ENCODE measurements around the gene SND1.
"Not testable (repeated sequence)": the region's sequence is repeated elsewhere in the genome, so short reads cannot be mapped to it uniquely, and the experiment has no call there.

SND1 gene

DNA sequence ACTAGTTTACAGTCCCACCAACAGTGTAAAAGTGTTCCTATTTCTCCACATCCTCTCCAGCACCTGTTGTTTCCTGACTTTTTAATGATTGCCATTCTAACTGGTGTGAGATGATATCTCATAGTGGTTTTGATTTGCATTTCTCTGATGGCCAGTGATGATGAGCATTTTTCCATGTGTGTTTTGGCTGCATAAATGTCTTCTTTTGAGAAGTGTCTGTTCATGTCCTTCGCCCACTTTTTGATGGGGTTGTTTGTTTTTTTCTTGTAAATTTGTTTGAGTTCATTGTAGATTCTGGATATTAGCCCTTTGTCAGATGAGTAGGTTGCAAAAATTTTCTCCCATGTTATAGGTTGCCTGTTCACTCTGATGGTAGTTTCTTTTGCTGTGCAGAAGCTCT, 311.9 kb downstream of the SND1 start:
- DNase-seq (ENCODE audit: low read depth), result not testable (repeated sequence)

DNA sequence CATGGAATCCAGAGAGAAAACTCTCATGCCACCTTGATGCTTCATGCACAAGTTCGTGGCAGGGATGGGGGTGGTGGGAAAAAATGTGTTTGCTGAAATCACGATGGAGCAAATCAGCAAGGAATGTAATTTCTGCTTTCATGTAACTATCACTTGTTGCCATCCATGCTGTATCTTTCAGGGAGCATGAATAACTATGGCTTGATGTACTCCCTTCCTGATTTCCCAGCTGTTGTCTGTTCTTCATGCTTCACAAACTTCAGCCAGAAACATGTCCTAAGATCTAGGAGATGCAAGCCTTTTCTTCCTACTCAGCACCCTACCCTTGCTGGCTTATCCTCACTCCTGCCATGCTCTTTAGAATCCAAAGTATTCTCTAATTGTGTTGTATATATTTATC, 315.3 kb downstream of the SND1 start:
- DNase-seq (ENCODE audit: low read depth), result no peak

DNA sequence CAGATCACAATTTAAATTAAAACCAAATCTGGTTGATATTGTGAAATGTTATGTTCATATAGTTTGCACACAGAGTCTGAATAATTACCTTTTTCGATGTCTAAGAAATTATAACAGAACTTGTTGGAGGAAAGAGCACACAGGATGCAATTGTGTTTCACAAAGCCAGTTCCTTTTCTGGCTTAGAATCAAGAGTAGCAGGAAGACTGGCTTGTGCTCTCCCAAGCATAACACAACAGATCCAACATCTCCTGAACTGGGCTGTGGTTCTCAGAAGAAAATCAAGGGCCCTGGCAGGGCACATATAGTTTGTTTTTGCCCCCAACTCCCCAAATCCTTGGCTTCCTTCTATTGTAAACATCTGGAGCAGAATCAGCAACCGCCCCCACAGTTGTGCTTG, 316.6 kb downstream of the SND1 start:
- DNase-seq (ENCODE audit: low read depth), result no peak

DNA sequence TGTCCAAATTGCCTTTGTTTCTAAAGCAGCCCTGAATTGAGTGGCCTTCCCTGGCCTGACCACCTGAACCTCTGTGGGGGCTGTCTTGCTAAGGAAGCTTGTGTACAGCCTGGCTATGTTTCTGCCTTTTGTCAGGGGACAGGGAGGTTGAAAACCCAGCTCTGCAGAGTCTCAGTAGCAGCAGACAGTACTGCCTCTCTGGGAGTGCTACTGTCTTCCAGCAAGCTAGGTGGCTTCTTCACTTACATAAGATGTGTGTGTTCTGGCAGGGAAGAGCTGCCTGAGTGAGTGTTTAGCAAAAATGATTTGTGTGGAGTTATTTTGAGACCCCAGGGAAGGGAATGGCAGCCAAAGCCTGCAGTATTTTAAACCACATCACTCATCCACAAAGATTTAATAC, 321.8 kb downstream of the SND1 start:
- DNase-seq (ENCODE audit: low read depth), result no peak

DNA sequence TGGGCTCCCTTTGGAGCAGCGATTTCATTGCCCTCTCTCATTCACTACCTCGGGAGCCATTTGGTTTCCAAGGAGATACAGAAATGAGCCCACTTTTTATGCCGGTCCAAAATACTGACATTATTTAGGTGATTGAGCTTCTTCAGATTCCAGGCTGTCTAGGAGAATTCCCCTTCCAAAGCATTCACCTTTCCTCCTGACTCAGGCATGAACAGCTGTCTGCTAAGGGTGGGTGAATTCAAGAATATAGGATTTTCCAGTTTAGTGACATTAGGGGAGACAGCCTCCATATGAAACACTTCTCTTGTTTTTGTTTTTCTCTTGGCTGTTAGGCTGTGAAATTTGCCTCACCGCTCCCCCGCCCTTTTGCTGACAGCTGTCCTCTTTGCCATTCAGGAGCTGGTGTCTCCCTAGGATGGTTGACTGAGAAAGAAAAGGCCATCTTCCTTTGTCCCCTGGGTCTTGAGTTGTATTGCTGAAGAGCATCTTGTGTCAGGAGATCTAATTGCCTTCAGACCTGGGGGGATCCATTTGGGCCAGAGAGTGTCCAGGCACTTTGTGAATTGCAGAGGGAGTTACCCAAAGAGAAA, 322.5 kb downstream of the SND1 start:
- no peak for DNase-seq (ENCODE audit: low read depth)

DNA sequence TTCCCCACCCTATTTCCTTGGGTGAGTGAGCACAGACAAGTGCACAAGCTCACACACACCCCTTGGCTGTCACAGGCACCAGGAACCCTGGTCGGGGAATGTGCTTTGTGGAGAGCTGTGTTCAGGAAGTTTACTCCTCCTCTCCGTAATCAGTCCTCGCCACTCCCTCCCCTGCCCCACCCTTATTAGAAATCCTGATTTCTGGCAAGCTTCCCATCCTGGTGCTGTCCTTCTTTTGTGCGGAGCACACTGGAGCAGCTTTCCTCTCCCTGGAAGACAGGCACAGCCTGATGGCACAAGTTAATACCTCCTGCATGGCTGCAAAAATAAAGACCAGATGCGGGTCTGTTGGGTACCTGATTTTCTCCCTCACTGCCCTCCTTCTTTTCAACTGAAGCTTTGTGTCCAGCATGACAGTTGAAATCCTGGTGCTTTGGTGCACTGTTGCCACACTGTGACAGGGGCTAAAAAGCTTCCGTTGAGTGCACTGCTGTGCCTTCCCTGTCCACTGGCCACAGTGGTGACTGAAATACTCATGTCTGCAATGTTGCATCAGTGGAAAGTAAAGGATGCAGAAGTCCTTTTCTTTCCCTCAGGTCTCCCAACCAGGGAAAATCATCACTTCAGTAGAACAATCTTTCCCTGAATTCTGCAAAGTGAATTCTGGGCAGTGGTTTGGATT, 324.2 kb downstream of the SND1 start:
- DNase-seq (ENCODE audit: low read depth), result no peak

DNA sequence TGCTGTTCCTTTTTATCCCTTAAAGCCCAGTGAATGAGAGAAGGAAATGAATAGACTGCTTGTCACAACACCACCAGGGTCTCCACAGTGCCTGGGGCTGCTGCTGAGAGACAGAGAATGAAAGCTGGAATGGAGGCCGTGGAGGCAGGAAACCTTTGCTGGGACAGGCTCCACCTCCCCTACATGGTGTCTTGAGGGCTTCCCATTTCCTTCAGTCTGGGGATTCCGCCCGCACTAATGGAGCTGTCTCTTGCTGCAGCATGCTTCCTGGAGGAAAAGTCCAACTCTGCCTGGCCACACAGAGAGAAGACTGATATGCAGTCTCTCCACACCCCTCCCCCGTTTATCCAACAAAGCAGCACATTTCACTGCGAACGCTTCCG, 324.7 kb downstream of the SND1 start:
- DNase-seq (ENCODE audit: low read depth), result no peak

DNA sequence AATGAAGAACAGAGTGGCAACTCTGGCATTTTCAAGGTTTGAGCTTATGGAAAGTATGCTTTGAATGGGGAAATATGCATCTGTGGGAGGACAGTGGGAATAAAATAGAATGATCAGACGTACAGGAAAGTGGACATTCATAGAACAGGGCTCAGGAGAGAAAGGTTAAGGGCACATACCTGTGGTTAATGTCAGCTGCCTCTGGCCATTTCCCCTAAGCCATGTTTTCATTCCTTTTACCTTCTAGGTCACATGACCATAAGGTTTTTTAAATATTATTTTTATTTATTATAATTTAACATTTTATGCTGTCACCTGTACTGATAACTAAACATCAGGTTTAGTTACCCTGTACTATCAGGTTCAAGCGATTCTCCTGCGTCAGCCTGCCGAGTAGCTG, 326.4 kb downstream of the SND1 start:
- no peak for DNase-seq (ENCODE audit: low read depth)

DNA sequence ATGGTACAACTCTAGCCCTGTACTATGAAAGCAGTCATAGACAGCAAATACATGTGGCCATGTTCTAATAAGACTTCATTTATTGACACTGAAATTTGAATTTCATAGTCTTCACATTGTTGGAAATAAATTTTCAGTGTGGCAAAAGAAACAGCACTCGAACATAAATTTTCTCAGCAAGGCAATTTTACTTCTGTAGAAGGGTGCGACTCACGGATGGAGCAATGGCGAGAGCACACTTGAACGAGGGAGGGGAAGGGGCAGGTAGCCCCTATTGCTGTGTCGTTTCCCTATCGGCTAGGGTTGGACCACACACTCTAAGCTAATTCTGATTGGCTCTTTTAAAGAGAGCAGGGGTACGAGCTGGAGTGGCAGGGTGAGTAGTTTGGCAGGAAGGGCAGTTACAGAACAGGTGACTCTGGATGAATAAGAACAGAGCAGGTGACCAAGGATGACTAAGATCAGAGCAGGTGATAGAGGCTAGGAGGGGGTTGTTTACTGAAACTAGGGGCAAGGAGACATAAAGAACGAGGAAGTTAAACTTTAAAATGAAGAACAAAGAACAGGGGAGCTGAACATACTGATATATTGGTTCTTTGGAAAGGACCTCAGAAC, 327.2 kb downstream of the SND1 start:
- no peak for DNase-seq (ENCODE audit: low read depth)

DNA sequence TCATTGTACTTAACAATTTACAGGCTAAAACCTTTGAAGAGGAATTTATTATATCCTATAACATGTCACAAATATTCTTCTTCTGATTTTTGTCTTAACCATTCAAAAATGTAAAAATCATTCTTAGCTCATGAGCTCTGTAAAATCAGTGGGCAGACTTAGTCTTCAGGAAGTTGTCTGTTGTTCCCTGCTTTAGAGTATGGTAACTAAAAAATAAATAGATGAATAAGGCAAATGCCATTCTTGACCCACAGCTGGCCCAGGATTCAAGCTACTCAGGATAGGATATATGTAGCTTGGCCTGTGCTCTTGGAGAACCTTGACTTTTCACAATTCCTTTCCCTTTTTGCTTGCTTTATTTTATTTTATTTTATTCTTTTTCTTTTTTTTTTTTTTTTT, 327.7 kb downstream of the SND1 start:
- DNase-seq (ENCODE audit: low read depth), result no peak

DNA sequence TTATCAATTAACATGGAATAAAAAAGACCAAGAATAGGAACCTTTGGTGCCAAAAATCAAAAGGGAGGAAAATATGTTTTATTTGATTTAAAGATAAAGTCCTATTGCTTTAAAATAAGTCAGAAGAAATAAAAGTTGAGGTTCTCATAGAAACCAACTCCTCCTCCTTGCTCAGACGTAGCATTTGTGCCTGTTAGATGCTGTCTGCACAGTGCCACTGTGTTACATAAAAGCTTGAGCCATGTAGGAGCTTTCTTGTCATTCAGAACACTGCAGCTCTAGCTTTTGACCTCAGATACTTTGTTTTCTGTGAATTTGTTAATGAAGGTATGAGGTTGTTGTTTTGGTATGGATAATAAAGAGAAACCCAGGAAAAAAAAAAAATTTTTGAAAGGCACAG, 328.9 kb downstream of the SND1 start:
- no peak for DNase-seq (ENCODE audit: low read depth)

DNA sequence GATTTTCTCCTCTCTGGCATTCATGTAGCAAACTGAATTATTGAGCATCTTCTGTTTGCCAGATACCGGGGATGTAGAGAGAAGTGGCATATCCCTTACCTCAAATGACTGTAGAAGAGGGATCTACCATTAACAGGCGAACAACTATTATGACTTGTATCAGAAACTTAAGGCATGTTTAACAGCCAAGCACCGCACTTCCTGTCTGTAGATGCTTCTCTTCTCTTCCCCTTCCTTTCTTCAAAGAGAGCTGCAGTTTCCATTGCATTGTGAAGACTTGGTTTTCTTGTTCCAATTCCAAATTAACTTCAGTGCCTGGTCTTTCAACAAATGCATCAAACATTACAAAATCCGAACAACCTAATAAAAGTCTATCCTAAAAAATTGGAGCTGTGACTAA, 330.0 kb downstream of the SND1 start:
- DNase-seq (ENCODE audit: low read depth), result no peak

DNA sequence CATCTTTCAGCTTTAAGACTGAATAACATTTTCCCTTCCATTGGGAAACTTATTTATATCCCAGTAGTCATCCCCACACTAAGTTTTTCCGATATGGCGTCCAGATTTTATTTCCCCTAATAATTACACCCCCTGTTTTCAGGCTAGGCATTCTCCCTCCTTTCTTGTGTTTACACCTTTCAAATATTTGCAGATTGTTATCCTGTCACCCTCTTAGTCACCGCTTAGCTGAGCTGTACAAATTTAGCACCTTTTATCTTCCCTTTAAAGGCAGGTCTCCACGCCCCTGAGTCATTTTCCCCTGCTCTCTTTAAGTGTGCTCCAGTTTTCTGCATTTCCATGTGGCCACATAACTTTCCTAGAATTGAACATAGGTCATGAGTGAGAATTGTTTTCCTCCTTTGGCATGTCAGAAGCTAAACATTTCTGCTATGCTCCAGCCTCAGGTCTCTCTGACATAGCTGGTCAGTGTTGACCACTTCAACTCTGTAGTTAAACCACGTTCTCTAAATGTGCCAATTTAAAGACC, 331.9 kb downstream of the SND1 start:
- DNase-seq (ENCODE audit: low read depth), result no peak

DNA sequence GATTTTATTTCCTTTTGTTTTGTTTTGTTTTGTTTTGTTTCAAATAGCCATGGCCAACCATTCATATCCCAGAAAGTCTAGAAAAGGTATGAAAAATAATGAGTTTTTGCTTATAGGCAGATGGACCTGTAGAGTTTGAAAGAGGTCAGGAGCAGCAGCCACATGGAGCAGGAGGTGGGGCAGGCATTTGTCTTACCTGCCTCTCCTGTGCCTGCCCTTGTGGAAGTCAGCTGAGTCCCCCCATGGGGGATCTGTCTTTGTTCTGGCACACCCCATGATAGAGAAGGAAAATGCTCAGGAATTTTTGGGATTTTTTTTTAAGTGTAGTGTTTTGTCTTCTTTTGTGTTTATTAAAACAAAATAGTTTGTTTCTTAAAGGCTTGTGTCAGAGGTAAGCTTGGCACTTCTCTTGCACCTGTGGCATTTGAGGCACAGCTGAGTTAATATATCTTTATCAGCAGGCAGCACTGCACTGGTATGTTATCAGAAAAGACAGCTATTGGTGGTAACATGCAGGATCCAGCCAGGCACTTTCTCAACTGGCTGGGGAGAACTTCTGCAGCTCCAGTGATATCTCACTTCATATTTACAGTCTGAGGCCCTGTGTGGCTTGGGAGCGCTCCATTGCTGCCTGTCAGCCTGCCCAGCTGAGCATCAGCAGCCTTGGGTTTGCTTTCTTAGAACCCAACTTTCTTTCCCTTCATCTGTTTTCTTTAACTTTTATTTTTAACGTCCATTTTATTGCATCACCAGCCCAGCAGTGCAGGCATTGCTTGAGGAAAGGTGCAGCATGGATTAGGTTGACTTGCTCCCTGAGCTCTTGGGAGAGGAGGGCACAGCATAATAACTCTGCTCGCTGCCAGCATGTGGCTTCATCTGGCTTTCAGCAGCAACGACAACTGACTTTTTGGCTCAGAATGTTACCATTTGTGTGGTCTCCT, 334.9 kb downstream of the SND1 start:
- DNase-seq (ENCODE audit: low read depth), result no peak

DNA sequence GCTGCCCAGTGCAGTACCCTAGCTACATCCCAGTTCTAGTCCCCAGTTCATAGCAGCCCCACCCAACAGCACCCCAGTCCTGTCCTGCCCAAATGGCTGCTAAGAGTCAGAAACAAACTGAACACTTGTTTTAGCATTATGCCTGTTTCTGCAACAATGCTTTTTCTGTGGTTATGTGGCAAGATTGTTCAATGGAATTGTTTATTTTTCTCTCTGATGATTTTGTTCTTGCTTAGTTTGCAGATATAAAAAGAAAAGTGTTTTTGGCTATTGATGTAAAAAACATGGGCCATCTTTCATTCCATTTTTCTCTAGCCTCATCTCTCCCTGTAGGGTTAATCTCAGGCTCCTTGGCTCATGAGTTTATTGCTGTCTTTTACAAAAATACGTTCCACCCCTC, 336.8 kb downstream of the SND1 start:
- no peak for DNase-seq (ENCODE audit: low read depth)

DNA sequence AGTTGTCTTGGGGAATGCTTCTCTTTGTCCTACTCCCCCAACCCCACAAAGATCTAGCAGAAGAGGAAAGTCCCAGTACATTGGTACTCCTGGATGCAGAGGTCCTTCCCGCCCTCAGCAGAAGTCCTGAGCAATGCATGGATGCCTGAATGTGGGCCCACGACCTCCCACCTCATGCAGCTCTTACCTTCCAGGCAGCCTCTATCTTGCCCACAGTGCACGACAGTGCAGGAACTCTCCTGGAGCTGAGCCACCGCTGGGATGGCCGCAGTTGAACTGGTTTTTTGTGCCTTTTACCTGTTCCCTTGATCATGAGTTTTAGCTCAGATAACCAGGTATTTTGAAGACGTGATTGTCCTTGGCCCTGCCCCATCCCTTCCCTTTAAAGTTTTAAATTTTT, 341.3 kb downstream of the SND1 start:
- no peak for DNase-seq (ENCODE audit: low read depth)

DNA sequence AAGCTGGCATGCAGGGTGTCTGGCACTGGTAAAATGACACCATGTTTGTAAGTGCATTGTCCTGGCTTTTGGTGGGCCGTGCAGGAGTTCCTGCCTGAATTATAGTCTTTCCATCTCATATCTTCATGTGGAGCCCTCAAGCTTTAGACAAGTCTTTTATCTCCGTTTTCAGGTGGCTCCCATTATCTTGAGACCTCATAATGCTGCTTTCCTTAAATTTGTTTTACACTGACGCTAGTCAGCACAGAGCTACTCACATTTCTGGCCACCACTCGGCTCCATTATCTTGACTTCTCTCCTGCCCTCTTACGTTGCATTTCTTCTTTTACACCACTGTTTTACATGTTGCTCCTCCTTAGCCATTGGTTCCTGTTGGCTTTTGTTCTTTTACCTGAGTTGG, 342.0 kb downstream of the SND1 start:
- DNase-seq (ENCODE audit: low read depth), result no peak

DNA sequence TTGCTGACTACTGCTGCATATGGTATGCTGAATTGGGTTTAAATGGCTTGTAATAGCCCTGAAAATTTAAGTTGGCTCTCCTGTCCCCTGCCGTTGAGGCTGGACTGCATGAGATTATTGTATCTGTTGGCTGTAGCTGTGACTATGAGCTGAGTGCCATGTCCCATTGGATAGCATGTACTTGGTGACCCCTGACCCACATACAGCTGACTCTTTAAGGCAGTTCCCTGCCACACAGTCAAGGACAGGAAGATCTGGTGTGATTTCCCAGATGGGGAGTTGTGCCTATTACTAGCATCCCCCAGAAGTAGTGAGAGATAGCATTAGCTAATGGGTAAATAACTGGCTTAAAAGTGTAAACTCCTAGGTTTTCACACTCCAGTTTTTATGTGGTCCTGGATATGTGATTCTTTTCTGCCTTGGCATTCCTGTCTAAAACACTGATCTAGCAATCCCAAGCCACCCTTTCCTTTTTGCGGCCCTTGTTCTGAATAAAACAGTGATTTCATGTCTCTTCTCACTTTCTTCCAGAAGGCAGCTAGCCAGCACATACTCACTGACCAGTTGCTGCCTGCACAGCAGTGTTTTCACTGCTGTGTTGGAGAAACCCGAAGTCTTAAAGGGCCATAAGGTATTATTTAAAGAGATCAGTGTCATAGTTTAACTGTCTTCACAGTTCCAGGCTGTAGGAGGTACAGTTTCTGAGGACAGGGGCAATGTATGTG, 343.3 kb downstream of the SND1 start:
- DNase-seq (ENCODE audit: low read depth), result no peak

DNA sequence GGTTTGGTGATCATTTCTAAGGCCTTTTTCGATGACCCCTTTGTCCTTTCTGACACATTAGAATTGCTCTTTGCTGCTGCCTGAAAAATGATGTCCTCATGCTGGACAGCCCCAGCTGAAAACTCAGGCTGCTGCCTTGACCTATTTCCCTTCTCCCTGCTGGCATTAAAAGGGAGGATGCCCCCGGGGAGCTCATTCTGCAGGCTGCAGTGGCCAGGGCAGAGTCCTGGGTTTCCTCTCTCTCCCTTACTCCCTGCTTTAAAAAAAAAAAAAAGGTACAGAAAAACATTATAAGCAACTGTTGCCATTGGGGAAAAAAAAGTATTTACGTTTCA, 343.9 kb downstream of the SND1 start:
- DNase-seq (ENCODE audit: low read depth), result no peak

DNA sequence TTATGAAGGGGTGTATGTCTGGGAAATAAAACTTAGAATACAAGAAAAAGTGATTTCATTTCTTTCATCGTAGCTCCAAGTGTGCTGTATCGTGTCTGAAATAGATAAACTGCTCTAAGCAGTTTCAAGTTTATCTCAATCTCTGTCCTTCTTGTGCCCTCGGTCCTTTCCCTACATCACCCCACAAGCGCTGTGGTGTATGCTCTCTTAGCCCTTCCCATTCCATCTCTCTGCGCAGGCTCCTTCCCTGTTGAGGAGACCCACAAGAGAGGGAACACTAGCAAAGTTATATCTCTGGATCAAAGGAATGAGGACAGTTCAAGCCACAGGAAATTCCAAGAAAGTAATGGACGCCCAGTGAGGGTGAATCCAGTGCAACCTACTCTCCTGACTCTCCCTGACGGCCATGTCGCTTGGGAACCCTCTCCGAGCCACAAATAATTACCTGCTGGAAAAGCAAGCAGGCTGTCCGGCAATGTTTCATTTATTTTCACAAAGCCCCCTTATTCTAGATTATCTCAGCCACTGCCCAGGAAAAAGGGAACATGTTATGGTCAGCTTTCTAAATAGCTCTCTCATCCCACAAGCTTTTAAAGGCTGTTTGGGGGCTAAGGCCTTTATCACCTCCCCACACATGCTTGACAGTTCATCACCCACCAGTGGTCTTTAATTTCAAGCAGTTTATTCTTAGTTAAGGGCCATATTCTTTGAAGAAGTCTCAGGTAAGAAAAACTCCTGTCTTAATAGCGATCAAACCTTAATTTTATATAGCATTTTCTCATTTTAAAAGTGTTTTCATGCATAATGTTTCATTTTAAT, 344.5 kb downstream of the SND1 start:
- no peak for DNase-seq (ENCODE audit: low read depth)
